Activated CD4-positive, alpha-beta T cell treated with anti-CD3 and anti-CD28 coated beads, Interleukin-2, amount 50 U/mL, for 1 hour (primary cell): ENCODE results near the gene MARCHF2.

Experiments
- DNase-seq: peaks from one replicate; pipeline ENCODE4 v3.0.0-alpha.2; 2020

The MARCHF2 gene

GRCh38 chr19:8455018-8455417 lies 41.9 kb downstream of the MARCHF2 start:
- no peak for DNase-seq

- no peak for DNase-seq
Observed at GRCh38 chr19:8456064-8456463, 43.0 kb downstream of the MARCHF2 start.

- no peak for DNase-seq
Observed at GRCh38 chr19:8457209-8457608, 44.1 kb downstream of the MARCHF2 start.

- no peak for DNase-seq
Observed at GRCh38 chr19:8457827-8458226, 44.7 kb downstream of the MARCHF2 start.

GRCh38 chr19:8458380-8458779 lies 45.3 kb downstream of the MARCHF2 start:
- DNase-seq: no peak

GRCh38 chr19:8459095-8459494 lies 46.0 kb downstream of the MARCHF2 start:
- no peak for DNase-seq

GRCh38 chr19:8459520-8460270 lies 46.6 kb downstream of the MARCHF2 start:
- DNase-seq: no peak

GRCh38 chr19:8460516-8461298 lies 47.6 kb downstream of the MARCHF2 start:
- DNase-seq: no peak

- DNase-seq: no peak
Observed at GRCh38 chr19:8461376-8461775, 48.3 kb downstream of the MARCHF2 start.

- DNase-seq: no peak
Observed at GRCh38 chr19:8461891-8462290, 48.8 kb downstream of the MARCHF2 start.

- no peak for DNase-seq
Observed at GRCh38 chr19:8462571-8462970, 49.5 kb downstream of the MARCHF2 start.

- no peak for DNase-seq
Observed at GRCh38 chr19:8463365-8463764, 50.3 kb downstream of the MARCHF2 start.

GRCh38 chr19:8466018-8466417 lies 52.9 kb downstream of the MARCHF2 start:
- DNase-seq: no peak

- no peak for DNase-seq
Observed at GRCh38 chr19:8468124-8468523, 55.0 kb downstream of the MARCHF2 start.

- DNase-seq: no peak
Observed at GRCh38 chr19:8468761-8469373, 55.8 kb downstream of the MARCHF2 start.

GRCh38 chr19:8469613-8470368 lies 56.7 kb downstream of the MARCHF2 start:
- DNase-seq: no peak

- DNase-seq: no peak
Observed at GRCh38 chr19:8473648-8474476, 60.8 kb downstream of the MARCHF2 start.

GRCh38 chr19:8475005-8475404 lies 61.9 kb downstream of the MARCHF2 start:
- no peak for DNase-seq

- no peak for DNase-seq
Observed at GRCh38 chr19:8476524-8476923, 63.4 kb downstream of the MARCHF2 start.

- DNase-seq: no peak
Observed at GRCh38 chr19:8477889-8478288, 64.8 kb downstream of the MARCHF2 start.

- no peak for DNase-seq
Observed at GRCh38 chr19:8478598-8478997, 65.5 kb downstream of the MARCHF2 start.

GRCh38 chr19:8481201-8481600 lies 68.1 kb downstream of the MARCHF2 start:
- no peak for DNase-seq
